DOHH2 (cell line): ENCODE data around the gene ERI3.

ENCODE experiments used
- H3F3A ChIP-seq: fragments of 200-600 bp; sonication (generic), shearing (Covaris generic); 2 replicates; pipeline ENCODE4 v1.6.0; 2016; ENCODE audit warnings: antibody characterized with exemption, mild to moderate bottlenecking; ENCODE audit not compliant: control insufficient read depth, insufficient read depth
- H3K27ac ChIP-seq: fragments of 200-600 bp; sonication (generic); 2 replicates; pipeline ENCODE4 v1.5.1; 2014; ENCODE audit warnings: low read depth, mild to moderate bottlenecking, low read length, moderate library complexity
- H3K27me3 ChIP-seq: fragments of 200-600 bp; sonication (generic); 2 replicates; pipeline ENCODE4 v1.6.1; 2014; ENCODE audit warnings: mild to moderate bottlenecking, low read length, mixed read lengths; ENCODE audit not compliant: control insufficient read depth
- H3K36me3 ChIP-seq: fragments of 200-600 bp; sonication (generic); 2 replicates; pipeline ENCODE4 v1.6.1; 2014; ENCODE audit warnings: mild to moderate bottlenecking, low read length, moderate library complexity, mixed read lengths; ENCODE audit not compliant: control insufficient read depth
- H3K4me1 ChIP-seq: fragments of 200-600 bp; sonication (generic); 2 replicates; pipeline ENCODE4 v1.6.1; 2014; ENCODE audit warnings: mild to moderate bottlenecking, low read length, mixed read lengths; ENCODE audit not compliant: control insufficient read depth
- H3K4me2 ChIP-seq: fragments of 200-600 bp; sonication (generic); 2 replicates; pipeline ENCODE4 v1.6.0; 2014; ENCODE audit warnings: mild to moderate bottlenecking, low read length, moderate library complexity
- H3K4me3 ChIP-seq: fragments of 200-600 bp; sonication (generic); 2 replicates; pipeline ENCODE4 v1.5.1; 2014; ENCODE audit warnings: mild to moderate bottlenecking, low read length, mixed read lengths
- H3K79me2 ChIP-seq: fragments of 200-600 bp; sonication (generic); 2 replicates; pipeline ENCODE4 v1.6.1; 2014; ENCODE audit warnings: mild to moderate bottlenecking, low read length, mixed read lengths; ENCODE audit not compliant: control insufficient read depth
- H3K9me2 ChIP-seq: fragments of 200-600 bp; sonication (generic); replicated peaks from 2 replicates; pipeline ENCODE4 v1.6.1; 2014; ENCODE audit warnings: mild to moderate bottlenecking, low read length, mixed read lengths; ENCODE audit not compliant: control insufficient read depth
- H3K9me3 ChIP-seq: fragments of 200-600 bp; sonication (generic); 2 replicates; pipeline ENCODE4 v1.6.1; 2014; ENCODE audit warnings: antibody characterized with exemption, low read length, mixed read lengths; ENCODE audit not compliant: control insufficient read depth, insufficient read depth
- H4K20me1 ChIP-seq: fragments of 200-600 bp; sonication (generic); 2 replicates; pipeline ENCODE4 v1.6.0; 2014; ENCODE audit warnings: low read depth, mild to moderate bottlenecking, antibody characterized with exemption, low read length, moderate library complexity; ENCODE audit not compliant: control insufficient read depth, insufficient read depth
- CTCF ChIP-seq: fragments of 200-600 bp; sonication (generic); IDR thresholded peaks from one replicate; pipeline ENCODE4 v1.5.1; 2014; ENCODE audit warnings: antibody characterized with exemption, mild to moderate bottlenecking, low read depth, low read length; ENCODE audit not compliant: poor library complexity, severe bottlenecking
- EZH2phosphoT487 ChIP-seq: fragments of 200-600 bp; sonication (generic); IDR thresholded peaks from 2 replicates; pipeline ENCODE4 v1.6.1; 2017; ENCODE audit warnings: borderline replicate concordance, mild to moderate bottlenecking, antibody characterized with exemption, low read length, moderate library complexity, mixed read lengths

ERI3 gene

GRCh38 chr1:44354840-44355581 lies at the start of gene ERI3:
Gene ERI3 (minus strand): TSS chr1:44355257. CDS start chr1:44355026, 231 bp downstream.
- peak within 1 kb of the TSS; percentile 81 for H3K4me3 ChIP-seq
- peaks cover 41% of the 10 kb centered on the region for H3K79me2 ChIP-seq
- peak within 1 kb of the TSS; percentile 17; the same call in 1 of the 2 replicates for H3K27ac ChIP-seq
- H3K4me2 ChIP-seq = peak within 1 kb of the TSS; percentile 83
- no peaks in the 10 kb centered on the region for H3K27me3 ChIP-seq
- H3F3A ChIP-seq = no peaks in the 10 kb centered on the region
- TF ChIP-seq EZH2phosphoT487 (no peak), CTCF (no peak)
- H3K9me3 ChIP-seq = no peaks in the 10 kb centered on the region
- no peaks in the 10 kb centered on the region; the same call in 1 of the 2 replicates for H4K20me1 ChIP-seq
- peaks cover 29% of the 10 kb centered on the region for H3K4me1 ChIP-seq
- H3K9me2 ChIP-seq = no peaks in the 10 kb centered on the region
- H3K36me3 ChIP-seq = peaks cover 19% of the 10 kb centered on the region

GRCh38 chr1:44401256-44402228 lies 46.5 kb upstream of the ERI3 start:
- H3K4me1 ChIP-seq = peaks cover 11% of the 10 kb centered on the region; the same call in 1 of the 2 replicates
- TF ChIP-seq CTCF = no peak
- TF ChIP-seq EZH2phosphoT487 = no peak
- H3K9me2 ChIP-seq = no peaks in the 10 kb centered on the region
- H3K9me3 ChIP-seq = no peaks in the 10 kb centered on the region
- H3K4me3 ChIP-seq = no peak overlapping the region
- no peak overlapping the region for H3K27ac ChIP-seq
- no peaks in the 10 kb centered on the region for H3F3A ChIP-seq
- H3K36me3 ChIP-seq = no peaks in the 10 kb centered on the region
- H3K4me2 ChIP-seq = no peak overlapping the region
- H4K20me1 ChIP-seq = no peaks in the 10 kb centered on the region
- no peaks in the 10 kb centered on the region for H3K79me2 ChIP-seq
- peaks cover 67% of the 10 kb centered on the region for H3K27me3 ChIP-seq

- no peak for TF ChIP-seq CTCF
- no peak for TF ChIP-seq EZH2phosphoT487
- no peaks in the 10 kb centered on the region for H4K20me1 ChIP-seq
- no peak overlapping the region for H3K27ac ChIP-seq
- no peaks in the 10 kb centered on the region for H3K9me3 ChIP-seq
- no peaks in the 10 kb centered on the region for H3K9me2 ChIP-seq
- no peaks in the 10 kb centered on the region for H3K4me1 ChIP-seq
- H3K4me2 ChIP-seq = no peak overlapping the region
- H3K36me3 ChIP-seq = no peaks in the 10 kb centered on the region
- H3K79me2 ChIP-seq = no peaks in the 10 kb centered on the region
- no peak overlapping the region for H3K4me3 ChIP-seq
- H3K27me3 ChIP-seq = peaks cover 26% of the 10 kb centered on the region
- no peaks in the 10 kb centered on the region for H3F3A ChIP-seq
These were observed 35.2 kb upstream of the ERI3 start for GRCh38 chr1:44390277-44390676.
